GM12865 (cell line): ENCODE measurements around the gene SDS.

Experiments
- DNase-seq: peaks from one replicate; pipeline ENCODE4 v3.0.0; 2010; ENCODE audit warnings: low read depth
- H3K4me3 ChIP-seq: 2 replicates; pipeline ENCODE4 v1.5.1; 2011; ENCODE audit warnings: mild to moderate bottlenecking, low read depth, low read length, control low read depth
- TF ChIP-seq, protein P1 (sequence below): IDR thresholded peaks from 2 replicates; pipeline ENCODE4 v1.5.1; 2011; ENCODE audit warnings: low read length, control low read depth, low read depth, inconsistent platforms; ENCODE audit not compliant: insufficient read depth; ENCODE audit errors: missing control alignments

SDS gene

DNA sequence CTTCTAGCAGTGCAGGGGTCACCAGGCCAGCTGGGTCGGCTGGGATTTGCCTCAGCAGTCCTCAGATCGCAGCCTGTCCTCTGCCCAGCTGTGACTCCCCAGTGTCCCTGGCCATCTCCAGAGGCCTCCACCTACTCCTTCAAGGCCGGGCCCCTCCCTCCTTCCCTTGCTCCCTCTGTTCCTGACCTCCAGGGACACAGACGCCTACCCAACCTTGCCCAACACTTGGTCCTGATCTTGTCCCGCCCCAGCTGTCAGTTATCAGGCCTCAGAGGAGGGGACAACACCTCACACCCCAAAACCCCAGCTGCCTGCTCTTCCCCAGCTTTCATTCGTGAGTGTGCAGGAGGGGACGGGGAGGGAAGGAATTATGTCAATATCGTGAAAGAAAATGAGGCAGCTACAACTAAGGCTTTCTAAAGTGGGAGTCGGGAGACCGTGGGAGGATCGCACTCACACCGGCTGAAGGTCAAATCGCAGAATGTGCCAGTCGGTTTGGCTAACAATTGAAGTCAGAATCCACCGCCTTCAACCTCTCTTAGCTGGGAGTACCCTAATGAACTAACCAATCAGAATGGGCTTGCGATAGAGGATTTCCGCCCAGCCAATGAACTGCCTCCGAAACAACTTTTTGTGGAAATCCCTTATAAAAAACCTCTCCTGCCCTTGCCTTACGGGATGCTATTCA, 54.7 kb downstream of the SDS start:
- no peak overlapping the region for H3K4me3 ChIP-seq
- TF ChIP-seq, protein P1, sequence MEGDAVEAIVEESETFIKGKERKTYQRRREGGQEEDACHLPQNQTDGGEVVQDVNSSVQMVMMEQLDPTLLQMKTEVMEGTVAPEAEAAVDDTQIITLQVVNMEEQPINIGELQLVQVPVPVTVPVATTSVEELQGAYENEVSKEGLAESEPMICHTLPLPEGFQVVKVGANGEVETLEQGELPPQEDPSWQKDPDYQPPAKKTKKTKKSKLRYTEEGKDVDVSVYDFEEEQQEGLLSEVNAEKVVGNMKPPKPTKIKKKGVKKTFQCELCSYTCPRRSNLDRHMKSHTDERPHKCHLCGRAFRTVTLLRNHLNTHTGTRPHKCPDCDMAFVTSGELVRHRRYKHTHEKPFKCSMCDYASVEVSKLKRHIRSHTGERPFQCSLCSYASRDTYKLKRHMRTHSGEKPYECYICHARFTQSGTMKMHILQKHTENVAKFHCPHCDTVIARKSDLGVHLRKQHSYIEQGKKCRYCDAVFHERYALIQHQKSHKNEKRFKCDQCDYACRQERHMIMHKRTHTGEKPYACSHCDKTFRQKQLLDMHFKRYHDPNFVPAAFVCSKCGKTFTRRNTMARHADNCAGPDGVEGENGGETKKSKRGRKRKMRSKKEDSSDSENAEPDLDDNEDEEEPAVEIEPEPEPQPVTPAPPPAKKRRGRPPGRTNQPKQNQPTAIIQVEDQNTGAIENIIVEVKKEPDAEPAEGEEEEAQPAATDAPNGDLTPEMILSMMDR: no peak
- DNase-seq: no peak

DNA sequence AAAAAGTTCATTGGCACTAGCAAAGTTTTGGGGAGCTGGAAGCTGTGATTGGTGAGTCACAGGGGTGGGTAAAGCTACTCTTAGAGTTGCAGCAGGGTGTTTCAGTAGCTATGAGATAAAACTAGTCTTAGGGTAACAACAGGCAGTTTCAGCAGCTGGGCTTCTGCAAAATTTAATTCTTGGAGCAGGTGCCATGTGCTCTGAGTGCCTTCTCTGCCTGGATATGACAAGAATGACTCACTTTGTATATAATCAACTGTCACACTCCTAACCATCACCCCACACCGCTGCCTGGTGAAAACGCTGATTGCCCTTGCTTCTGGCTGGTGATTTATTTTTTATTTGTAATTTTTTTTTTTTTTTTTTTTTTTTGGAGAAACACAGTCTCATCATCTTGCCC, 55.8 kb downstream of the SDS start:
- TF ChIP-seq, protein P1: no peak
- DNase-seq: no peak
- no peak overlapping the region for H3K4me3 ChIP-seq

DNA sequence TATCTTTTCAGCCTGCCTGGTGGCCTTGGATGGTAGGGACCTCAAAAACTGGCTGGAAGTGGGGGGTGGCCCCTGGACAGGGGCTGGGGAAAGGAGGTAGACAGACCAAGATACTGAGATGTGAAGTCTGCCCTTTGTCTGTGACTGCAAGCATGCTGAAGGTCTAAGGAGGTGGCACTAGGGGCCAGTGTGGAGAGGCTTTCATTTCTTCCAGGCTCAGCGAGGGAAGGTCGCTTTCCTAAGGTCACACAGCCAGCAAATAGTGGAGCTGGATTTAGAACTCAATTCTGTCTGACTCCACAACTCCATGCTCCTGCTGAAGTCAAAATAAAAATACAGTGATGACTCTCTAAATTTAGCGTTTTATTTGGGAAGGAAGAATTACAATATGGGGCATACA, 56.6 kb downstream of the SDS start:
- no peak for DNase-seq
- no peak overlapping the region for H3K4me3 ChIP-seq
- TF ChIP-seq, protein P1: no peak

DNA sequence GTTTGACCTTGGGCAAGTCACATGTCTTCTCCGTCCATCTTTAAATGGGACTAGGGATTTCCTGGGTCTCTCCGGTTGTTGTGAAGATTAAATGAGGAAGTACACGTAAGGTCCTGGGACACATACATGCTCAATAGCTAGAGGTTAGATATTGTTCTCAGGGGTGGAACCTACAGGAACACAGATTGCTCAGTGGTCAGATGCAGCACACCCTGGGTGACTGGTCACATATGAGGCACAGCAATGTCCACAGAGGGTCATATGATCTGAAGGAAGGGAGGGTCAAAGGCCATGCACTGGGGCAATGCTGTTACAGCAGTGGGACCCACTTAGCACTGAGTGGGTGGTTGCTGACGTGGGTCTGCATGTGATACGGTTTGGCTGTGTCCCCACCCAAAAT, 57.3 kb downstream of the SDS start:
- TF ChIP-seq, protein P1: no peak
- DNase-seq: no peak
- no peak overlapping the region for H3K4me3 ChIP-seq

DNA sequence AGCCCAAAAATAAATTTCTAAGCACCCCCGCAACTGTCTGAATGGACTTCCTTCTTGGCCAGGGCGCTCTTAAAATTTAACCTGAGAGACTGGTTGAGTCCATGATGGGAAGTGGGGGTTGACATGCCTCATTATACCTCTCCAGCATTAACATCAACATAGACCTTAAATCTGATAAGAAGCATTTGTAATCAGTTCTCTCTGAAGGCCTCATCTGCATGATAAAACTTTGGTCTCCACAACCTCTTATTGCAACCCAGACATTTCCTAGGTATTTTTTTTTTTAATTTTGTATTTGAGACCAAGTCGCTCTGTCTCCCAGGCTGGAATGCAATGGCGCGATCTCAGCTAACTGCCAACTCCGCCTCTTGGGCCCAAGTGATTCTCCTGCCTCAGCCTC, 58.4 kb downstream of the SDS start:
- TF ChIP-seq, protein P1: no peak
- no peak overlapping the region for H3K4me3 ChIP-seq
- DNase-seq: no peak
